Peyer's patch (tissue), 4 donors: ENCODE data around the gene COMMD6. TPM values are rescaled to one million over a fixed set of nuclear protein-coding genes. Genes with fewer than 3 reads are reported as not detected.

Source experiments
- DNase-seq, 3 donors: peaks; one replicate each; pipeline ENCODE4 v3.0.0-alpha.2; 2017 to 2019
- H3K27ac ChIP-seq, 4 donors: fragments of 200-600 bp; sonication (generic); one replicate each; pipeline ENCODE4 v1.5.1; 2016 to 2019
- H3K27me3 ChIP-seq, 2 donors: fragments of 200-600 bp; sonication (generic); one replicate each; pipeline ENCODE4 v1.5.1; 2019
- H3K36me3 ChIP-seq, 3 donors: fragments of 200-600 bp; sonication (generic); one replicate each; pipeline ENCODE4 v1.5.1; 2016 to 2019
- H3K4me1 ChIP-seq, 4 donors: fragments of 200-600 bp; sonication (generic); one replicate each; pipeline ENCODE4 v1.5.1; 2016 to 2019
- H3K4me3 ChIP-seq, 4 donors: fragments of 200-600 bp; sonication (generic); 1 replicate in 3 of 4; 2 replicates in 1 of 4; pipeline ENCODE4 v1.5.1; 2016 to 2019; ENCODE audit warnings: mild to moderate bottlenecking in 1 of 4
- H3K9me3 ChIP-seq, 4 donors: fragments of 200-600 bp; sonication (generic); one replicate each; pipeline ENCODE4 v1.5.1; 2016 to 2019; ENCODE audit warnings: mild to moderate bottlenecking in 1 of 4
- POLR2A ChIP-seq, 2 donors: fragments of 450-650 bp; IDR thresholded peaks; one replicate each; pipeline ENCODE4 v1.5.1; 2017; ENCODE audit warnings: antibody characterized with exemption in 2 of 2, mild to moderate bottlenecking in 2 of 2, moderate library complexity in 2 of 2
- total RNA-seq, 4 donors: library from RNA; depleted of rRNA; stranded (reverse); fragments of >200 nt; gene quantifications; one replicate each; pipeline ENCODE4 v1.1.0, GENCODE V29; 2016
- TF ChIP-seq, protein P1 (sequence below), 6 experiments: fragments of 450-650 bp in 4 of 6; fragments of 200-600 bp in 2 of 6; sonication (generic) in 1 of 6; IDR thresholded peaks; one replicate each; pipeline ENCODE4 v1.5.1; 2017 to 2019; ENCODE audit warnings: antibody characterized with exemption in 6 of 6, mild to moderate bottlenecking in 3 of 6, moderate library complexity in 1 of 6

COMMD6 gene
- total RNA-seq, 4 donors from 2014 or later, result 32.7 to 56.6 (median 46.0) TPM

- TF ChIP-seq, protein P1, sequence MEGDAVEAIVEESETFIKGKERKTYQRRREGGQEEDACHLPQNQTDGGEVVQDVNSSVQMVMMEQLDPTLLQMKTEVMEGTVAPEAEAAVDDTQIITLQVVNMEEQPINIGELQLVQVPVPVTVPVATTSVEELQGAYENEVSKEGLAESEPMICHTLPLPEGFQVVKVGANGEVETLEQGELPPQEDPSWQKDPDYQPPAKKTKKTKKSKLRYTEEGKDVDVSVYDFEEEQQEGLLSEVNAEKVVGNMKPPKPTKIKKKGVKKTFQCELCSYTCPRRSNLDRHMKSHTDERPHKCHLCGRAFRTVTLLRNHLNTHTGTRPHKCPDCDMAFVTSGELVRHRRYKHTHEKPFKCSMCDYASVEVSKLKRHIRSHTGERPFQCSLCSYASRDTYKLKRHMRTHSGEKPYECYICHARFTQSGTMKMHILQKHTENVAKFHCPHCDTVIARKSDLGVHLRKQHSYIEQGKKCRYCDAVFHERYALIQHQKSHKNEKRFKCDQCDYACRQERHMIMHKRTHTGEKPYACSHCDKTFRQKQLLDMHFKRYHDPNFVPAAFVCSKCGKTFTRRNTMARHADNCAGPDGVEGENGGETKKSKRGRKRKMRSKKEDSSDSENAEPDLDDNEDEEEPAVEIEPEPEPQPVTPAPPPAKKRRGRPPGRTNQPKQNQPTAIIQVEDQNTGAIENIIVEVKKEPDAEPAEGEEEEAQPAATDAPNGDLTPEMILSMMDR (IDR thresholded peaks at IDR 0.05), result no peak
- TF ChIP-seq POLR2A (IDR thresholded peaks at IDR 0.05), result no peak
- H3K36me3 ChIP-seq, result no peaks in the 10 kb centered on the region
- DNase-seq, result no peak
- H3K27ac ChIP-seq, result no peak overlapping the region
- H3K9me3 ChIP-seq, result no peaks in the 10 kb centered on the region
- H3K4me1 ChIP-seq, result no peaks in the 10 kb centered on the region
- no peaks in the 10 kb centered on the region for H3K27me3 ChIP-seq
- H3K4me3 ChIP-seq, result no peak overlapping the region
Observed at GRCh38 chr13:75544681-75545330, 7.2 kb upstream of the COMMD6 start.

DNA sequence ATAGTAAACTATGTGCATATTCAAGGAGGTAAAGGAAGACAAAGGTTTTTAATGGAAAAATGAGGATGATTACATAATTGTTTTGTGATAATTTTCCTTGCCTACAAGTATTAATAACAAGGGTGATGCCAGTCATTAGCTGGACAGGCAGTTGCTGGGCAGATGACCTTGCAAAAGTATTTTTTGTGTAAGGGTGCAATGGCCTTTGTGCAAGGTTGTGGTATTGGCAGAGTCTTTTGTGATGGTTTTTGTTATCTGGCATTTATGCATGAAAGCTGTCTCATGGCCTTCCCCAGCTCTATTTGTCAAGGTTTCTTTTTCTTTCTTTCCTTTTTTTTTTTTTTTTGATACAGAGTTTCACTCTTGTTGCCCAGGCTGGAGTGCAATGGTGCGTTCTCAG, 4.3 kb upstream of the COMMD6 start:
- Histone ChIP-seq H3K27ac (no peak overlapping the region), H3K4me3 (no peak overlapping the region), H3K4me1 (peaks cover 0 to 2% (median under 1%) of the 10 kb centered on the region in 4 donors), H3K36me3 (no peaks in the 10 kb centered on the region), H3K27me3 (no peaks in the 10 kb centered on the region), H3K9me3 (no peaks in the 10 kb centered on the region)
- no peak for TF ChIP-seq POLR2A (IDR thresholded peaks at IDR 0.05)
- TF ChIP-seq, protein P1 (IDR thresholded peaks at IDR 0.05), result no peak
- no peak for DNase-seq

DNA sequence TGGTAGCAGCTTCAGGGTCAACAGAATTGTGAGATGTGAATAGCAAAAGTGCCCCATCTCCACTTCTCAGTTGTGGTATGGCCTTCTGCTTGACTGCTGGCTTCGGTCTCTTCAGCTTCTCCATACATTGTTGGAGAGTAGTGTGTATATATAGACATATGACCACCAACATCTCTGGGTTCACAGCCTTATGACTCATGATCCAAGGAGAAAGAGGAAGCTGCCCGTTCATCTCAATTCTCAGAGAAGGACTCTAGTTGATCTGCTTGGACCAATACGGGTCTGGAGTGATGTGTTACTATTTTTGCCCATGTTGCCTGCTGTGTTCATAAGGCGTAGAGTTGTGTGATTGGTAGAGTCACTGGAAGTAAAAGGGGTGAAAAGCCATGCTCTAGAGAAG, 3.6 kb upstream of the COMMD6 start:
- no peak for DNase-seq
- Histone ChIP-seq H3K27me3 (no peaks in the 10 kb centered on the region), H3K9me3 (no peaks in the 10 kb centered on the region), H3K4me1 (peaks cover 0 to 9% (median 3%) of the 10 kb centered on the region in 4 donors), H3K4me3 (no peak overlapping the region), H3K36me3 (no peaks in the 10 kb centered on the region), H3K27ac (no peak overlapping the region)
- TF ChIP-seq POLR2A (IDR thresholded peaks at IDR 0.05), result no peak
- TF ChIP-seq, protein P1 (IDR thresholded peaks at IDR 0.05), result no peak

- DNase-seq, result no peak
- TF ChIP-seq, protein P1 (IDR thresholded peaks at IDR 0.05), result no peak
- no peak for TF ChIP-seq POLR2A (IDR thresholded peaks at IDR 0.05)
- peaks cover 0 to 11% (median 3%) of the 10 kb centered on the region in 4 donors for H3K4me1 ChIP-seq
- H3K27me3 ChIP-seq, result no peaks in the 10 kb centered on the region
- no peak overlapping the region for H3K4me3 ChIP-seq
- no peaks in the 10 kb centered on the region for H3K9me3 ChIP-seq
- peaks cover 0 to 7% (median 0%) of the 10 kb centered on the region in 3 donors for H3K36me3 ChIP-seq
- no peak overlapping the region for H3K27ac ChIP-seq
Observed at GRCh38 chr13:75533861-75534260, 3.8 kb downstream of the COMMD6 start.

- Histone ChIP-seq H3K27ac (no peak overlapping the region), H3K27me3 (no peaks in the 10 kb centered on the region), H3K4me3 (no peak overlapping the region), H3K36me3 (peaks cover 0 to 16% (median 0%) of the 10 kb centered on the region in 3 donors), H3K9me3 (no peaks in the 10 kb centered on the region), H3K4me1 (no peaks in the 10 kb centered on the region)
- no peak for DNase-seq
- TF ChIP-seq, protein P1 (IDR thresholded peaks at IDR 0.05), result no peak
- TF ChIP-seq POLR2A (IDR thresholded peaks at IDR 0.05), result no peak
Observed at GRCh38 chr13:75530549-75530961, 7.1 kb downstream of the COMMD6 start.
